Stimulated activated naive B cell treated with anti-CD40 and anti-IgM and Interleukin-4, amounts not matched to agents 10 μg/mL and 1 μg/mL and 100 μg/mL, for 72 hours (primary cell): ENCODE results near the gene TBC1D10A.

Experiments
- ATAC-seq, 2 donors: fragments of 150-1000 bp; cut with Tn5 transposase; replicated peaks; 2 replicates each; pipeline ENCODE4 v1.10.0; 2021; ENCODE audit warnings: moderate library complexity in 1 of 2
- DNase-seq: peaks from one replicate; pipeline ENCODE4 v3.0.0; 2021
- H3K27ac Mint-ChIP-seq: one replicate; pipeline ENCODE4 v1.8.0; 2022; ENCODE audit warnings: mild to moderate bottlenecking, mixed read lengths
- H3K27me3 Mint-ChIP-seq, 2 donors: one replicate each; pipeline ENCODE4 v1.8.0; 2022; ENCODE audit warnings: mixed read lengths in 2 of 2
- H3K36me3 Mint-ChIP-seq, 2 donors: one replicate each; pipeline ENCODE4 v1.8.0; 2022; ENCODE audit warnings: mixed read lengths in 2 of 2, mild to moderate bottlenecking in 1 of 2
- H3K4me1 Mint-ChIP-seq, 2 donors: one replicate each; pipeline ENCODE4 v1.8.0; 2022; ENCODE audit warnings: mixed read lengths in 2 of 2, mild to moderate bottlenecking in 1 of 2
- H3K4me3 Mint-ChIP-seq, 2 donors: one replicate each; pipeline ENCODE4 v1.8.0; 2022; ENCODE audit warnings: mild to moderate bottlenecking in 2 of 2, mixed read lengths in 2 of 2, moderate library complexity in 1 of 2
- H3K9me3 Mint-ChIP-seq, 2 donors: one replicate each; pipeline ENCODE4 v1.8.0; 2022; ENCODE audit warnings: mixed read lengths in 2 of 2, mild to moderate bottlenecking in 1 of 2

The TBC1D10A gene

GRCh38 chr22:30321461-30321860 lies 5.3 kb downstream of the TBC1D10A start:
- Mint-ChIP-seq H3K4me3 (no peak overlapping the region), H3K4me1 (peaks cover 65 to 87% of the 10 kb centered on the region in 2 donors), H3K27me3 (no peaks in the 10 kb centered on the region), H3K36me3 (peaks cover 31 to 51% of the 10 kb centered on the region in 2 donors), H3K9me3 (no peaks in the 10 kb centered on the region), H3K27ac (no peak overlapping the region)
- no peak for DNase-seq
- ATAC-seq: no peak

- DNase-seq (no peak), ATAC-seq (no peak)
- Mint-ChIP-seq H3K4me1 (peaks cover 68 to 88% of the 10 kb centered on the region in 2 donors), H3K27me3 (no peaks in the 10 kb centered on the region), H3K36me3 (peaks cover 33 to 57% of the 10 kb centered on the region in 2 donors), H3K27ac (no peak overlapping the region), H3K4me3 (no peak overlapping the region), H3K9me3 (no peaks in the 10 kb centered on the region)
Measured at GRCh38 chr22:30320021-30320556, 6.7 kb downstream of the TBC1D10A start.

GRCh38 chr22:30318799-30319419 lies 7.8 kb downstream of the TBC1D10A start:
- no peak for ATAC-seq
- H3K9me3 Mint-ChIP-seq: no peaks in the 10 kb centered on the region
- H3K27me3 Mint-ChIP-seq: no peaks in the 10 kb centered on the region
- peak overlapping the region in 1 of 2 donors; percentile 33 for H3K4me3 Mint-ChIP-seq
- no peak for DNase-seq
- H3K4me1 Mint-ChIP-seq: peaks cover 68 to 88% of the 10 kb centered on the region in 2 donors
- no peak overlapping the region for H3K27ac Mint-ChIP-seq
- peaks cover 32 to 62% of the 10 kb centered on the region in 2 donors for H3K36me3 Mint-ChIP-seq

- H3K27ac Mint-ChIP-seq: peak overlapping the region; percentile 79
- H3K36me3 Mint-ChIP-seq: peaks cover 37 to 65% of the 10 kb centered on the region in 2 donors
- no peaks in the 10 kb centered on the region for H3K27me3 Mint-ChIP-seq
Measured at GRCh38 chr22:30317778-30318177, 9.0 kb downstream of the TBC1D10A start.

GRCh38 chr22:30315962-30316576 lies 10.7 kb downstream of the TBC1D10A start:
- H3K27me3 Mint-ChIP-seq: no peaks in the 10 kb centered on the region
- H3K4me3 Mint-ChIP-seq: no peak overlapping the region
- peak overlapping the region; percentile 94 for H3K27ac Mint-ChIP-seq
- H3K9me3 Mint-ChIP-seq: peaks cover 1 to 3% of the 10 kb centered on the region in 2 donors
- H3K36me3 Mint-ChIP-seq: peaks cover 41 to 71% of the 10 kb centered on the region in 2 donors
- DNase-seq (no peak), ATAC-seq (no peak)
- peaks cover 81 to 93% of the 10 kb centered on the region in 2 donors for H3K4me1 Mint-ChIP-seq

More at GRCh38 chr22:30317778-30318177, 9.0 kb downstream of the TBC1D10A start:
- H3K4me1 Mint-ChIP-seq: peaks cover 68 to 89% of the 10 kb centered on the region in 2 donors
- no peak for ATAC-seq
- no peak overlapping the region for H3K4me3 Mint-ChIP-seq
- DNase-seq: no peak
- peaks cover 0 to 3% of the 10 kb centered on the region in 2 donors for H3K9me3 Mint-ChIP-seq

- peaks cover 1 to 3% of the 10 kb centered on the region in 2 donors for H3K9me3 Mint-ChIP-seq
- DNase-seq (peak; percentile 77), ATAC-seq (peak; percentile 70 to 79)
- H3K4me3 Mint-ChIP-seq: peak overlapping the region; percentile 42 to 65
- peaks cover 85 to 93% of the 10 kb centered on the region in 2 donors for H3K4me1 Mint-ChIP-seq
- H3K27me3 Mint-ChIP-seq: no peaks in the 10 kb centered on the region
- H3K27ac Mint-ChIP-seq: peak overlapping the region; percentile 94
- peaks cover 36 to 65% of the 10 kb centered on the region in 2 donors for H3K36me3 Mint-ChIP-seq
Measured at GRCh38 chr22:30314915-30315314, 11.8 kb downstream of the TBC1D10A start.

- peaks cover 27 to 53% of the 10 kb centered on the region in 2 donors for H3K36me3 Mint-ChIP-seq
- peaks cover 84 to 93% of the 10 kb centered on the region in 2 donors for H3K4me1 Mint-ChIP-seq
- peak overlapping the region; percentile 94 for H3K27ac Mint-ChIP-seq
- peak overlapping the region in 1 of 2 donors; percentile 40 for H3K4me3 Mint-ChIP-seq
- H3K27me3 Mint-ChIP-seq: no peaks in the 10 kb centered on the region
- DNase-seq (no peak), ATAC-seq (no peak)
- peaks cover 1 to 3% of the 10 kb centered on the region in 2 donors for H3K9me3 Mint-ChIP-seq
Measured at GRCh38 chr22:30313527-30314363, 13.0 kb downstream of the TBC1D10A start.

- Mint-ChIP-seq H3K4me1 (peaks cover 83 to 96% of the 10 kb centered on the region in 2 donors), H3K36me3 (peaks cover 24 to 46% of the 10 kb centered on the region in 2 donors), H3K9me3 (peaks cover 1 to 3% of the 10 kb centered on the region in 2 donors), H3K27ac (peak overlapping the region; percentile 84), H3K27me3 (no peaks in the 10 kb centered on the region), H3K4me3 (peak overlapping the region in 1 of 2 donors; percentile 21)
- DNase-seq (no peak), ATAC-seq (no peak)
Measured at GRCh38 chr22:30312053-30312452, 14.7 kb downstream of the TBC1D10A start.

GRCh38 chr22:30310881-30311771 lies 15.6 kb downstream of the TBC1D10A start:
- ATAC-seq (no peak), DNase-seq (no peak)
- Mint-ChIP-seq H3K36me3 (peaks cover 22 to 44% of the 10 kb centered on the region in 2 donors), H3K9me3 (peaks cover 1 to 3% of the 10 kb centered on the region in 2 donors), H3K4me1 (peaks cover 86 to 100% of the 10 kb centered on the region in 2 donors), H3K4me3 (peak overlapping the region; percentile 18 to 37), H3K27me3 (no peaks in the 10 kb centered on the region), H3K27ac (peak overlapping the region; percentile 95)

GRCh38 chr22:30309951-30310741 lies 16.6 kb downstream of the TBC1D10A start:
- peaks cover 21 to 35% of the 10 kb centered on the region in 2 donors for H3K36me3 Mint-ChIP-seq
- peak overlapping the region; percentile 95 for H3K27ac Mint-ChIP-seq
- H3K4me1 Mint-ChIP-seq: peaks cover 86 to 100% of the 10 kb centered on the region in 2 donors
- peak overlapping the region; percentile 51 to 54 for H3K4me3 Mint-ChIP-seq
- H3K27me3 Mint-ChIP-seq: no peaks in the 10 kb centered on the region
- peaks cover 1 to 3% of the 10 kb centered on the region in 2 donors for H3K9me3 Mint-ChIP-seq
- ATAC-seq (peak; percentile 56 to 69), DNase-seq (no peak)

GRCh38 chr22:30308518-30309230 lies 18.1 kb downstream of the TBC1D10A start:
- peak; percentile 43 to 48 for ATAC-seq
- H3K36me3 Mint-ChIP-seq: peaks cover 18 to 31% of the 10 kb centered on the region in 2 donors

GRCh38 chr22:30308093-30308492 lies 18.6 kb downstream of the TBC1D10A start:
- peak overlapping the region; percentile 42 to 47 for H3K4me3 Mint-ChIP-seq
- no peak for ATAC-seq
- H3K27me3 Mint-ChIP-seq: no peaks in the 10 kb centered on the region
- H3K36me3 Mint-ChIP-seq: peaks cover 21 to 34% of the 10 kb centered on the region in 2 donors
- no peak for DNase-seq
- peaks cover 1 to 2% of the 10 kb centered on the region in 2 donors for H3K9me3 Mint-ChIP-seq
- peaks cover 89 to 100% of the 10 kb centered on the region in 2 donors for H3K4me1 Mint-ChIP-seq
- H3K27ac Mint-ChIP-seq: peak overlapping the region; percentile 95

More at GRCh38 chr22:30308518-30309230, 18.1 kb downstream of the TBC1D10A start:
- Mint-ChIP-seq H3K4me3 (peak overlapping the region; percentile 42 to 47), H3K27me3 (no peaks in the 10 kb centered on the region), H3K9me3 (peaks cover 1 to 3% of the 10 kb centered on the region in 2 donors), H3K4me1 (peaks cover 85 to 100% of the 10 kb centered on the region in 2 donors), H3K27ac (peak overlapping the region; percentile 95)
- DNase-seq: no peak
